Esophagus squamous epithelium (tissue), 5 donors: Measurements from ENCODE around the gene ARMC7. TPM values are rescaled to one million over a fixed set of nuclear protein-coding genes. Genes with fewer than 3 reads are reported as not detected.
"Not testable (repeated sequence)": the region's sequence is repeated elsewhere in the genome, so short reads cannot be mapped to it uniquely, and the experiment has no call there.

Experiments used
- DNase-seq: peaks from one replicate; lab custom pipeline; 2025; lab: John Stamatoyannopoulos, UW
- H3K27ac ChIP-seq, 4 donors: fragments of 200-600 bp; sonication (generic); one replicate each; pipeline ENCODE4 v1.5.1; 2016 to 2019; ENCODE audit warnings: mild to moderate bottlenecking in 1 of 4
- H3K27me3 ChIP-seq, 4 donors: fragments of 200-600 bp; sonication (generic); 1 replicate in 3 of 4; 2 replicates in 1 of 4; pipeline versions ENCODE4 v1.5.1 to v1.6.0; 2017 to 2021; ENCODE audit warnings: antibody characterized with exemption in 1 of 4
- H3K36me3 ChIP-seq, 3 donors: fragments of 200-600 bp; sonication (generic); one replicate each; pipeline ENCODE4 v1.5.1; 2016 to 2019
- H3K4me1 ChIP-seq, 3 donors: fragments of 200-600 bp; sonication (generic); one replicate each; pipeline ENCODE4 v1.5.1; 2017 to 2019
- H3K4me3 ChIP-seq, 4 donors: fragments of 200-600 bp; sonication (generic); 1 replicate in 3 of 4; 2 replicates in 1 of 4; pipeline ENCODE4 v1.5.1; 2016 to 2019; ENCODE audit warnings: mild to moderate bottlenecking in 2 of 4, moderate library complexity in 1 of 4
- H3K9me3 ChIP-seq, 3 donors: fragments of 200-600 bp; sonication (generic); one replicate each; pipeline ENCODE4 v1.5.1; 2016 to 2019
- CTCF ChIP-seq, 6 experiments: fragments of 450-650 bp in 4 of 6; fragments of 200-600 bp in 2 of 6; sonication (generic) in 2 of 6; IDR thresholded peaks; one replicate each; pipeline ENCODE4 v1.5.1; 2016 to 2019; ENCODE audit warnings: antibody characterized with exemption in 6 of 6, mild to moderate bottlenecking in 4 of 6, moderate library complexity in 4 of 6
- POLR2A ChIP-seq, 4 donors: fragments of 450-650 bp; IDR thresholded peaks; one replicate each; pipeline ENCODE4 v1.6.1; 2017; ENCODE audit warnings: antibody characterized with exemption in 4 of 4, mild to moderate bottlenecking in 4 of 4, moderate library complexity in 3 of 4
- WGBS, 2 donors: methylation state at CpG; one replicate each; pipeline ENCODE4 v1.1.5; 2018; 5-methylcytosine and 5-hydroxymethylcytosine counted together
- intact Hi-C: fragments of 100-400 bp; cut with DNase I; formaldehyde crosslinking; loops from one replicate; pipeline ENCODE4 v1.15.0; 2022
- total RNA-seq, 4 donors: library from RNA; depleted of rRNA; stranded (reverse); fragments of >200 nt; gene quantifications; one replicate each; pipeline ENCODE4 v1.1.0, GENCODE V29; 2016
- donor health status: DM: yes; HTN: yes; CAD: no.

Gene ARMC7
- total RNA-seq, 4 donors from 2014 or later: 4.0 to 9.1 (median 5.3) TPM

- no peaks in the 10 kb centered on the region for H3K9me3 ChIP-seq
- no peaks in the 10 kb centered on the region for H3K27me3 ChIP-seq
- peaks cover 0 to 21% (median 3%) of the 10 kb centered on the region in 3 donors for H3K36me3 ChIP-seq
- TF ChIP-seq POLR2A (IDR thresholded peaks at IDR 0.05) (no peak), CTCF (IDR thresholded peaks at IDR 0.05) (peak in 2 of 6 experiments; percentile 14 to 45)
- intact Hi-C loops: no loop called here
- DNase-seq: no peak
- H3K4me3 ChIP-seq: no peak overlapping the region
- WGBS, 2 donors: 37 to 38% methylated on average over 6 to 8 of the region's 8 CpGs
- peaks cover under 1 to 53% (median 25%) of the 10 kb centered on the region in 3 donors for H3K4me1 ChIP-seq
- H3K27ac ChIP-seq: peak overlapping the region; percentile 49 to 76 (median 66)
Measured at GRCh38 chr17:75135946-75136345, 26.2 kb downstream of the ARMC7 start.

GRCh38 chr17:75137762-75138161 is 28.0 kb downstream of the ARMC7 start:
- DNase-seq: not testable (repeated sequence)
- 93 to 95% methylated on average over 9 of the region's 9 CpGs for WGBS, 2 donors

DNA sequence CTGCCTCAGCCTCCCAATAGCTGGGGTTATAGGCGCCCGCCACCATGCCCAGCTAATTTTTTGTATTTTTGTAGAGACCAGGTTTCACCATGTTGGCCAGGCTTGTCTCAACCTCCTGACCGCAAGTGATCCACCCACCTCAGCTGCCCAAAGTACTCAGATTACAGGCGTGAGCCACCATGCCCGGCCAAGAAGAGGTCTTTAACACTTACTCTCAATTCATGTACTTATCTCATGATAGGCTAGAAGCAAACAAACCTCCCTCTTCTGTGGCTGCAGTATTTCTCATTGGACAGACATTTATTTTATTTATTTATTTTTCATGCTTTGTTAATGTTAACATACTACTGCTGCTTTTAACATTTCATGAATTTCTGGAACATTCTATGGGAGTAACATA is 28.8 kb downstream of the ARMC7 start:
- Histone ChIP-seq H3K27me3 (no peaks in the 10 kb centered on the region), H3K36me3 (peaks cover 3 to 39% (median 3%) of the 10 kb centered on the region in 3 donors), H3K4me1 (peaks cover 0 to 60% (median 18%) of the 10 kb centered on the region in 3 donors), H3K27ac (no peak overlapping the region), H3K4me3 (no peak overlapping the region), H3K9me3 (no peaks in the 10 kb centered on the region)
- TF ChIP-seq CTCF (IDR thresholded peaks at IDR 0.05) (no peak), POLR2A (IDR thresholded peaks at IDR 0.05) (no peak)
- WGBS, 2 donors: 93 to 96% methylated on average over 5 of the region's 5 CpGs
- intact Hi-C loops: no loop called here
- DNase-seq: no peak

More at GRCh38 chr17:75137762-75138161, 28.0 kb downstream of the ARMC7 start:
- intact Hi-C loops, H3K4me3 ChIP-seq, H3K27me3 ChIP-seq, H3K9me3 ChIP-seq, H3K27ac ChIP-seq: not testable (repeated sequence)
- H3K36me3 ChIP-seq: peaks cover under 1 to 32% (median 3%) of the 10 kb centered on the region in 3 donors
- peaks cover 0 to 61% (median 18%) of the 10 kb centered on the region in 3 donors for H3K4me1 ChIP-seq

DNA sequence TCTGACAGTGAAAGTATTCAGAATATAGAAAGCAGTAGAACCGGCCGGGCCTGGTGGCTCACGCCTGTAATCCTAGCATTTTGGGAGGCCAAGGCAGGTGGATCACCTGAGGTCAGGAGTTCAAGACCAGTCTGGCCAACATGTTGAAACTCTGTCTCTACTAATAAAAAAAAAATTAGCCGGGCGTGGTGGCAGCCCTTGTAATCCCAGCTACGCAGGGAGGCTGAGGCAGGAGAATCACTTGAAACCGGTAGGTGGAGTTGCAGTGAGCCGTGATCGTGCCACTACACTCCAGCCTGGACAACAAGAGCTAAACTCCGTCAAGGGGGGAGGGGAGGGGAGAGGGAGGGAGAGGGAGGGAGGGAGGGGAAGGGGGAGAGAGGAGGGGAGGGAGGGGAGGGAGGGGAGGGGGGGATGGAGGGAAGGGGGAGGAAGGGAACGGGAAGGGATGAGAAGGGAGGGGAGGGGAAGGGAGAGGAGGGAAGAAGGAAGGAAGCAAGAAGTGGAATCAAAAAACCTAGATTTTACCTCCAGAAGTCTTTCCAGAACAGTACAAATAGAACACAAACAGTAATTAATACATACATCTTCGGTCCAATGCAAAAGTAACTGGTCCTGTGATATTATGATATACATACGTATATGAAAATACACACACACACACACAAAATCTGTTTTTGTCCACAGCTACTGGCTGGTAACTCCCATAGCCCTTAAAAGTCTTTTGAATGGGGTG is 32.6 kb downstream of the ARMC7 start:
- Histone ChIP-seq H3K9me3 (no peaks in the 10 kb centered on the region), H3K4me3 (no peak overlapping the region), H3K36me3 (peaks cover 3 to 78% (median 22%) of the 10 kb centered on the region in 3 donors), H3K27ac (peak overlapping the region in 3 of 4 donors; percentile 25 to 64 (median 56)), H3K27me3 (no peaks in the 10 kb centered on the region), H3K4me1 (peaks cover 0 to 23% (median 0%) of the 10 kb centered on the region in 3 donors)
- intact Hi-C loops: no loop called here
- no peak for TF ChIP-seq POLR2A (IDR thresholded peaks at IDR 0.05)
- peak in 2 of 6 experiments; percentile 5 to 30 for TF ChIP-seq CTCF (IDR thresholded peaks at IDR 0.05)
- WGBS, 2 donors: 65 to 72% methylated on average over 11 of the region's 13 CpGs
- DNase-seq: no peak

DNA sequence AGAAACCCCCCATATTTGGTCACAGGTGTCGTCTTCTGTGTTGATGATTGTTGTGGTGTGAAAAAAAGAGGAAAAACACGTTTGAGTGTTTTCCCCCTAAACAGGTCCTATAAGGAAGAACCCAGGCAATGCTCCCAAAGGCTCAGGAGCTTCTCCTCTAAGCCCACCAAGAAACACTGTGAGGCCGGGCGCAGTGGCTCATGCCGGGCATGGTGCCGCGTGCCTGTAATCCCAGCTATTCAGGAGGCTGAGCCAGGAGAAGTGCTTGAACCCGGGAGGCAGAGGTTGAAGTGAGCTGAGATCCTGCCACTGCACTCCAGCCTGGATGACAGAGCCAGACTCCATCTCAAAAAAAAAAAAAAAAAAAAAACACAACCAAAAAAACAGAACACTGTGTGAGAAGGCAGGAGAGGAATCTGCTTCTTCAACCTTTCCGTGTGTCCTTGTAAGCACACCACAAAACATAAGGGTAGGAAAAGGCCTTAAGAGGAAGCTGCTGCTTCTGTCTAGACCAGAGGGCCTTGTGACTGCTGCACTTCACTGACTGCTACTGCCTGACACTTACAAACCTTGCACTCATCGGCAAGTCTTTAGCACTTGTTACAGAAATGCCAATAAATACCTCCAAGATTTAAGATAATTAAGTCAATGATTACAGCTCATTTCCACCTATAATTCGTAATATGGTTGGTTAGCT is 35.2 kb downstream of the ARMC7 start:
- TF ChIP-seq POLR2A (IDR thresholded peaks at IDR 0.05) (no peak), CTCF (IDR thresholded peaks at IDR 0.05) (no peak)
- 76 to 83% methylated on average over 5 to 11 of the region's 11 CpGs for WGBS, 2 donors
- H3K27ac ChIP-seq: no peak overlapping the region
- peaks cover 0 to 23% (median 0%) of the 10 kb centered on the region in 3 donors for H3K4me1 ChIP-seq
- no peak overlapping the region for H3K4me3 ChIP-seq
- H3K9me3 ChIP-seq: no peaks in the 10 kb centered on the region
- H3K27me3 ChIP-seq: no peaks in the 10 kb centered on the region
- DNase-seq: no peak
- intact Hi-C loops: no loop called here
- H3K36me3 ChIP-seq: peaks cover 3 to 79% (median 22%) of the 10 kb centered on the region in 3 donors
